Natural killer cell (primary cell): ENCODE measurements around the gene USP7. TPM values are rescaled to one million over a fixed set of nuclear protein-coding genes. Genes with fewer than 3 reads are reported as not detected.

Experiments
- ATAC-seq, 3 donors: fragments of 150-1000 bp in 2 of 3; fragments of 200-7000 bp in 1 of 3; cut with Tn5 transposase; 1 replicate in 1 of 3; 2 replicates in 2 of 3; pipeline ENCODE4 v1.10.0; 2021; ENCODE audit warnings: mild to moderate bottlenecking in 2 of 3, moderate library complexity in 2 of 3
- DNase-seq, 2 donors: peaks; one replicate each; pipeline versions ENCODE4 v3.0.0 to v3.0.0-alpha.2; 2013 to 2021; ENCODE audit warnings: mixed read lengths in 1 of 2
- H3K27ac ChIP-seq: one replicate; pipeline ENCODE4 v1.5.1; 2013; ENCODE audit warnings: mild to moderate bottlenecking, low read length
- H3K27me3 ChIP-seq: one replicate; pipeline ENCODE4 v1.6.1; 2013; ENCODE audit warnings: low read length; ENCODE audit not compliant: control insufficient read depth, insufficient read depth
- H3K36me3 ChIP-seq: one replicate; pipeline ENCODE4 v1.6.1; 2013; ENCODE audit warnings: low read length; ENCODE audit not compliant: control insufficient read depth, insufficient read depth
- H3K4me1 ChIP-seq: one replicate; pipeline ENCODE4 v1.6.1; 2013; ENCODE audit warnings: low read length; ENCODE audit not compliant: control insufficient read depth, insufficient read depth
- H3K4me3 ChIP-seq: one replicate; pipeline ENCODE4 v1.5.1; 2013; ENCODE audit warnings: low read length
- H3K9me3 ChIP-seq: one replicate; pipeline ENCODE4 v1.6.1; 2013; ENCODE audit warnings: low read length; ENCODE audit not compliant: control insufficient read depth, insufficient read depth
- H3K27ac Mint-ChIP-seq, 2 donors: one replicate each; pipeline ENCODE4 v1.8.0; 2022; ENCODE audit warnings: mild to moderate bottlenecking in 2 of 2, mixed read lengths in 2 of 2, moderate library complexity in 1 of 2
- H3K27me3 Mint-ChIP-seq, 2 donors: one replicate each; pipeline ENCODE4 v1.8.0; 2022; ENCODE audit warnings: low read depth in 2 of 2, mixed read lengths in 2 of 2
- H3K36me3 Mint-ChIP-seq: one replicate; pipeline ENCODE4 v1.8.0; 2022; ENCODE audit warnings: mixed read lengths
- H3K4me1 Mint-ChIP-seq, 2 donors: one replicate each; pipeline ENCODE4 v1.8.0; 2022; ENCODE audit warnings: mixed read lengths in 2 of 2
- H3K4me3 Mint-ChIP-seq: one replicate; pipeline ENCODE4 v1.8.0; 2022; ENCODE audit warnings: mild to moderate bottlenecking, moderate library complexity, mixed read lengths
- H3K9me3 Mint-ChIP-seq, 2 donors: one replicate each; pipeline ENCODE4 v1.8.0; 2022; ENCODE audit warnings: mixed read lengths in 2 of 2
- CTCF ChIP-seq: fragments of 200-600 bp; IDR thresholded peaks from one replicate; pipeline ENCODE4 v1.8.0; 2022; ENCODE audit warnings: antibody characterized with exemption
- WGBS: methylation state at CpG from one replicate; pipeline ENCODE4 v1.1.7; 2013; ENCODE audit warnings: missing lambda C conversion rate; ENCODE audit not compliant: insufficient coverage; 5-methylcytosine and 5-hydroxymethylcytosine counted together
- intact Hi-C: fragments of 100-400 bp; cut with micrococcal nuclease; formaldehyde crosslinking; loops from one replicate; pipeline ENCODE4 v1.14.2; 2022
- total RNA-seq, 4 donors: library from RNA; stranded (reverse); fragments of 120-200 nt in 1 of 4; gene quantifications; one replicate each; pipeline versions ENCODE4 v1.2.3 to v1.2.4, GENCODE V29; 2013 to 2022

The USP7 gene
- total RNA-seq, 3 donors from 2014 or later (not counting 1 experiment from before 2014, with no cell fraction given) = 213 to 268 (median 236) TPM

GRCh38 chr16:8850279-8850885 lies 113.3 kb downstream of the USP7 start:
- intact Hi-C loops = no loop called here
- Histone ChIP-seq H3K4me3 (no peak overlapping the region), H3K36me3 (peaks cover 31% of the 10 kb centered on the region), H3K9me3 (no peaks in the 10 kb centered on the region), H3K27me3 (no peaks in the 10 kb centered on the region), H3K4me1 (peaks cover 6% of the 10 kb centered on the region), H3K27ac (no peak overlapping the region)
- ATAC-seq (peak in 2 of 3 donors; percentile 35 to 65), DNase-seq (no peak)
- 32% methylated on average over 9 of the region's 11 CpGs for WGBS
- Mint-ChIP-seq H3K27me3 (no peaks in the 10 kb centered on the region), H3K36me3 (no peaks in the 10 kb centered on the region), H3K4me1 (peaks cover 18 to 30% of the 10 kb centered on the region in 2 donors), H3K27ac (peak overlapping the region; percentile 76 to 83), H3K9me3 (no peaks in the 10 kb centered on the region), H3K4me3 (peak overlapping the region; percentile 38)
- TF ChIP-seq CTCF = no peak

DNA sequence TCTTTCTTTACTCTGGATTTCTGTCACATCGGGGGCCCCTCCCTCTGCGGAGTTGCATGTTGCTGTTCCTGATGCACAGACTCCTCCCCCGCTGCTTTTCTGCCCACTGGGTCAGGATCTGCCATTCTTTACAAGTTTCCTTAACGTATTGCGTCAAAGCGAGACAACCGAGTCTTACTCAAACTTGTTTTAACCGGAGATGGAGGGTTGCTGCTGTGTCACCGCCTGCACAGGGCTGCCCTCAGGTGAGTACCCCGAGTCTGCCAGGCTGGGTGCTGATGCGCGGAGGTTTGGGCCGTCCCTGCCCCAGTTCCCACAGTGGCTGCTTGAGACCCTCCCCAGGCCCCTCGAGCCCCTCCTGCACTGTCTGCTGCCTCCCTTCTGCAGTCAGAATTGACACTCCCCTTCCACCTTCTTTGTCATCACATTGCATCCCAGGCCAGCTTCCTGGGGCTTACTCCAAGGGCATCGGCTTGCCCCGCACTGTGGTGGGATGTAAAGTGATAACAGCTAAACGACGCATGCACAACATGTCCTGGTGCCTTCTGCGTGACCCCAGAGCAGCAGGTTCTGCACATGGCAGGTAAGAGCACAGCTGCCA lies 114.2 kb downstream of the USP7 start:
- H3K36me3 ChIP-seq = peaks cover 23% of the 10 kb centered on the region
- no peaks in the 10 kb centered on the region for H3K36me3 Mint-ChIP-seq
- ATAC-seq (no peak), DNase-seq (no peak)
- no peak overlapping the region for H3K4me3 Mint-ChIP-seq
- H3K27ac ChIP-seq = no peak overlapping the region
- WGBS = 95% methylated on average over 19 of the region's 19 CpGs
- H3K4me1 Mint-ChIP-seq = peaks cover 25 to 34% of the 10 kb centered on the region in 2 donors
- H3K27me3 Mint-ChIP-seq = no peaks in the 10 kb centered on the region
- peaks cover 6% of the 10 kb centered on the region for H3K4me1 ChIP-seq
- no peak for TF ChIP-seq CTCF
- H3K27ac Mint-ChIP-seq = peak overlapping the region; percentile 76 to 83
- no peaks in the 10 kb centered on the region for H3K9me3 Mint-ChIP-seq
- intact Hi-C loops = no loop called here
- H3K27me3 ChIP-seq = no peaks in the 10 kb centered on the region
- H3K4me3 ChIP-seq = no peak overlapping the region
- H3K9me3 ChIP-seq = no peaks in the 10 kb centered on the region

- DNase-seq = no peak
- no peak for ATAC-seq
- Mint-ChIP-seq H3K4me3 (no peak overlapping the region), H3K36me3 (no peaks in the 10 kb centered on the region), H3K27me3 (no peaks in the 10 kb centered on the region), H3K4me1 (peaks cover 28 to 39% of the 10 kb centered on the region in 2 donors), H3K9me3 (no peaks in the 10 kb centered on the region), H3K27ac (peak overlapping the region in 1 of 2 donors; percentile 83)
- intact Hi-C loops = no loop called here
- Histone ChIP-seq H3K36me3 (peaks cover 19% of the 10 kb centered on the region), H3K9me3 (no peaks in the 10 kb centered on the region), H3K4me3 (no peak overlapping the region), H3K4me1 (peaks cover 6% of the 10 kb centered on the region), H3K27ac (no peak overlapping the region), H3K27me3 (no peaks in the 10 kb centered on the region)
- no peak for TF ChIP-seq CTCF
- 97% methylated on average over 8 of the region's 8 CpGs for WGBS
Observed at GRCh38 chr16:8848939-8849391, 114.7 kb downstream of the USP7 start.
